ENCODE data around the gene STK32C.

DNA sequence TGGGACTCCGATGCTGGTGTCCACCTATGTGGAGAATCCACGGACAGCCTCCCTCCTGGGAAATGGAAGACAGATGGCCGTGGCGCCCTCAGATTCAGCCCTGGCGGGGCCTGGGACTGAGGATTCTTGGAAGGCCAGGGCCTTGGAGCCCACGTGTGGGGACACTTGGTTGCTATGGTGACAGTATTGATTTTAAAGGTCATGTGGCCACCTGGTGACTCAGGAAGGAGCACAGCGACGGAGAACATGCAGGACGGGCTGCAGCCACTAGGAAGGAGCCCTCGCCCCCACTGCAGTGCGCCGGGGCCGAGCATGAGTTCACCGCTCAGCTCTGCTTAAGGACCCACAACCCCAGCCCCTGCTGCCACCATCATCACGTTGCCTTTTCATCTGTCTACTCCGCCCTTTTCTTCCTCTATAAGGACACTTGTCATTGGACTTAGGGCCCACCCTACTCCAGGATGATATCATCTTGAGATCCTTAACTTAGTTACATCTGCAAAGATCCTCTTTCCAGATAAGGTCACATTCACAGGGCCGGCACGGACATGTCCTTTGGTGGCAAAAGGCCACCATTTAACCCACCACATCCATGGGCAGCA is 3.7 kb upstream of the STK32C start:
- TF ChIP-seq, protein P1, sequence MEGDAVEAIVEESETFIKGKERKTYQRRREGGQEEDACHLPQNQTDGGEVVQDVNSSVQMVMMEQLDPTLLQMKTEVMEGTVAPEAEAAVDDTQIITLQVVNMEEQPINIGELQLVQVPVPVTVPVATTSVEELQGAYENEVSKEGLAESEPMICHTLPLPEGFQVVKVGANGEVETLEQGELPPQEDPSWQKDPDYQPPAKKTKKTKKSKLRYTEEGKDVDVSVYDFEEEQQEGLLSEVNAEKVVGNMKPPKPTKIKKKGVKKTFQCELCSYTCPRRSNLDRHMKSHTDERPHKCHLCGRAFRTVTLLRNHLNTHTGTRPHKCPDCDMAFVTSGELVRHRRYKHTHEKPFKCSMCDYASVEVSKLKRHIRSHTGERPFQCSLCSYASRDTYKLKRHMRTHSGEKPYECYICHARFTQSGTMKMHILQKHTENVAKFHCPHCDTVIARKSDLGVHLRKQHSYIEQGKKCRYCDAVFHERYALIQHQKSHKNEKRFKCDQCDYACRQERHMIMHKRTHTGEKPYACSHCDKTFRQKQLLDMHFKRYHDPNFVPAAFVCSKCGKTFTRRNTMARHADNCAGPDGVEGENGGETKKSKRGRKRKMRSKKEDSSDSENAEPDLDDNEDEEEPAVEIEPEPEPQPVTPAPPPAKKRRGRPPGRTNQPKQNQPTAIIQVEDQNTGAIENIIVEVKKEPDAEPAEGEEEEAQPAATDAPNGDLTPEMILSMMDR (IDR thresholded peaks at IDR 0.05), result no peak
- no peak for TF ChIP-seq POLR2A (IDR thresholded peaks at IDR 0.05)
- no peak for TF ChIP-seq EP300 (IDR thresholded peaks at IDR 0.05)

All from suprapubic skin (tissue), 3 donors.